ENCODE data around the gene BLOC1S5. TPM values are rescaled to one million over a fixed set of nuclear protein-coding genes. Genes with fewer than 3 reads are reported as not detected.

Gene BLOC1S5
- total and polyA plus RNA-seq, 12 donors = 5.3 to 27.7 (median 15.0) TPM

DNA sequence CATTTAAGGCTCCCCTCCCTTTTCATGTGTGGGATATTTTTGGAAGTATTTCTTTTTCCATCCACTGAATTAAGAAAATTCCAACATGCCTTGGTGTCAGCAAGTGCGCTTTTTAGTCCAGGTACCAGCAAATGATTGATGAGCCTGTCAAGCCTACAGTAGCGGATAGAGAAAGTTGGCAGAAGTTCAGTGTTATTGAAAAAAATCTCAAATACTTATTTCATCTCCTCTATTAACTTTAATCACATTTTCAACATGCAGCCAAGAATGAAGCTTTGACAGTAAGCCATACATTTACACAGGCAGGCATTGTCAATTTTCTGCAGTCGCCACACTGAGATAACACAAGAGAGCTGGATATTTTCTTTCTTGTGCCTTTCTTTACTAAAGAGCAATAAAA, 50.4 kb downstream of the BLOC1S5 start:
- Histone ChIP-seq H3K27me3 (no peaks in the 10 kb centered on the region), H3K9me3 (replicated peaks in 1 of 3) (no peaks in the 10 kb centered on the region), H3K4me1 (replicated peaks in 1 of 2) (no peaks in the 10 kb centered on the region), H3K4me3 (no peak overlapping the region), H3K36me3 (replicated peaks in 1 of 2) (peaks cover 0 to 4% of the 10 kb centered on the region in 2 donors), H3K27ac (no peak overlapping the region)
- no peak for TF ChIP-seq POLR2A (IDR thresholded peaks at IDR 0.05)
- TF ChIP-seq, protein P1, sequence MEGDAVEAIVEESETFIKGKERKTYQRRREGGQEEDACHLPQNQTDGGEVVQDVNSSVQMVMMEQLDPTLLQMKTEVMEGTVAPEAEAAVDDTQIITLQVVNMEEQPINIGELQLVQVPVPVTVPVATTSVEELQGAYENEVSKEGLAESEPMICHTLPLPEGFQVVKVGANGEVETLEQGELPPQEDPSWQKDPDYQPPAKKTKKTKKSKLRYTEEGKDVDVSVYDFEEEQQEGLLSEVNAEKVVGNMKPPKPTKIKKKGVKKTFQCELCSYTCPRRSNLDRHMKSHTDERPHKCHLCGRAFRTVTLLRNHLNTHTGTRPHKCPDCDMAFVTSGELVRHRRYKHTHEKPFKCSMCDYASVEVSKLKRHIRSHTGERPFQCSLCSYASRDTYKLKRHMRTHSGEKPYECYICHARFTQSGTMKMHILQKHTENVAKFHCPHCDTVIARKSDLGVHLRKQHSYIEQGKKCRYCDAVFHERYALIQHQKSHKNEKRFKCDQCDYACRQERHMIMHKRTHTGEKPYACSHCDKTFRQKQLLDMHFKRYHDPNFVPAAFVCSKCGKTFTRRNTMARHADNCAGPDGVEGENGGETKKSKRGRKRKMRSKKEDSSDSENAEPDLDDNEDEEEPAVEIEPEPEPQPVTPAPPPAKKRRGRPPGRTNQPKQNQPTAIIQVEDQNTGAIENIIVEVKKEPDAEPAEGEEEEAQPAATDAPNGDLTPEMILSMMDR (IDR thresholded peaks at IDR 0.05) = no peak
- intact Hi-C loops (cut with DNase I) = no loop called here
- no peak for DNase-seq
- WGBS, 4 donors = 65 to 79% (median 73%) methylated on average over 3 of the region's 3 CpGs

DNA sequence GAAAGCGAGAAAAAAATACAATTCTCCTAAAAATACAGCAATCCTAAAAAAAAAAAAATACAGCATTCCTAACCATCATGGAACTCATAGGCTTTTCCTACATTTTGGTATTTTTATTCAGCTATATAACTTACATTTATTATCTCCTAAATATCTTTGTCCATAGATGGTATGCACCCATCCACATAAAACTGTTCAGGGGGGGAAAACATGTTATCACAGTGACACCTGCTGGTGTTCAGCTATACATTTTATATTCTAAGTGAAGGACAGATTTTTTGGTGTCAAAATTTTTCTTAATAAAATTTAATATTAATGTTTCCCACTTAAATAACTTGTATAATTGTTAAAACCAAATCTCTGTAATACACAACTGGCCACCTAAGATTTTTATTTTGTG, 58.0 kb downstream of the BLOC1S5 start:
- 91 to 95% (median 94%) methylated on average over 1 of the region's 1 CpG for WGBS, 4 donors
- intact Hi-C loops (cut with DNase I) = loop anchor here in 1 of 2 donors (10.0 kb wide), 1 partner anchor 281 kb away; the partner anchor contains the start of gene BMP6

DNA sequence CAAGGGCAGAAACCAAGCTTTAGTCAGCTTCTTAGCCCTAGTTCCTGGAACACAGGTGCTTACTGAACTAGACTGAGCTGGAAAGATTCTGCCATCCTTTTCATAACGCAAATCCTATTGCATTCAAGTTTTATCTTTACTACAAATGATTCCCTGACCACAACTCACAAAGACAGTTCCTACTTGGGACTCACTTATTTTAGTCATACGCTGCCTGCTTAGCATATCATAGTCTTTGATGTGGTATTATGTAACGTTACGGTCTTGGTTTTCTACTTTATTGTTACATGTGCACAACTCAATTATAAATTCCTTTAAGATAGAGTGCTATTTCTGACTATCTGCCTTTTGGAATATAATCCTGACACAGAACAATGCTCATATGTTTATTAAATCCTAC, 59.1 kb downstream of the BLOC1S5 start:
- no peak for DNase-seq
- Histone ChIP-seq H3K9me3 (replicated peaks in 1 of 3) (no peaks in the 10 kb centered on the region), H3K27me3 (no peaks in the 10 kb centered on the region), H3K4me1 (replicated peaks in 1 of 2) (no peaks in the 10 kb centered on the region), H3K27ac (no peak overlapping the region), H3K4me3 (no peak overlapping the region), H3K36me3 (replicated peaks in 1 of 2) (no peaks in the 10 kb centered on the region)
- TF ChIP-seq POLR2A (IDR thresholded peaks at IDR 0.05) = no peak
- TF ChIP-seq, protein P1 (IDR thresholded peaks at IDR 0.05) = no peak
- intact Hi-C loops (cut with DNase I) = loop anchor here in 1 of 2 donors (10.0 kb wide), 1 partner anchor 280 kb away; the partner anchor contains the start of gene BMP6
- 81 to 87% (median 84%) methylated on average over 4 of the region's 4 CpGs for WGBS, 4 donors

More for the DNA sequence above, 58.0 kb downstream of the BLOC1S5 start:
- Histone ChIP-seq H3K4me1 (replicated peaks in 1 of 2) (no peaks in the 10 kb centered on the region), H3K4me3 (no peak overlapping the region), H3K9me3 (replicated peaks in 1 of 3) (no peaks in the 10 kb centered on the region), H3K36me3 (replicated peaks in 1 of 2) (no peaks in the 10 kb centered on the region), H3K27me3 (no peaks in the 10 kb centered on the region), H3K27ac (no peak overlapping the region)
- DNase-seq = peak in 1 of 7 donors; percentile 25
- TF ChIP-seq, protein P1 (IDR thresholded peaks at IDR 0.05) = peak; percentile 24 to 59 (median 54)
- no peak for TF ChIP-seq POLR2A (IDR thresholded peaks at IDR 0.05)

DNA sequence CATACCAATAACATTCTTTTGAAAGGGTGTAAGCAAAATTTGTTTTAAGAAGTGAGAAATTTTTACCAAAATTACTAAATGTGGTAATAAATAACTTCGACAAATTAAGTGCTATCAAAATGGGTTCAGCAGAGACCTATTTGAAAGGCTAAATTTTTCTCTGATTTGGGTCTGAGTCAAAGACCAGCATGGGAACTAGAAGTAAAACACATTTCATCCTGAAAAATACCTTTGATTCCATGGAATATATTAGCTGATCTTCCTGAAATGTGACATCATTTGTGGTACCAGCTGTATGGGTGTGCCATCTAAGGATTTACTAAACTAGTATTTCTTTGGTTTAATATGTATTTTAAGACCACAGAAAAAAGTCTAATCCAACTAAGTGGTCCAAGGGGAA, 63.6 kb downstream of the BLOC1S5 start:
- TF ChIP-seq, protein P1 (IDR thresholded peaks at IDR 0.05) = no peak
- TF ChIP-seq POLR2A (IDR thresholded peaks at IDR 0.05) = no peak
- 76 to 87% (median 82%) methylated on average over 1 of the region's 1 CpG for WGBS, 4 donors
- Histone ChIP-seq H3K27ac (peak overlapping the region in 1 of 5 donors; percentile 17), H3K27me3 (no peaks in the 10 kb centered on the region), H3K4me3 (no peak overlapping the region), H3K4me1 (replicated peaks in 1 of 2) (no peaks in the 10 kb centered on the region), H3K9me3 (replicated peaks in 1 of 3) (no peaks in the 10 kb centered on the region), H3K36me3 (replicated peaks in 1 of 2) (no peaks in the 10 kb centered on the region)
- no peak for DNase-seq
- intact Hi-C loops (cut with DNase I) = loop anchor here in 1 of 2 donors (10.0 kb wide), 1 partner anchor 276 kb away; the partner anchor contains the start of gene BMP6

Measured in adrenal gland (tissue), 12 donors.